HL-60/S4 treated with retinoic acid at 250 ng/mL for 4 days and 3 days (cell line): Measurements from ENCODE around the gene CGA.

ENCODE experiments used
- in situ Hi-C: fragments of 300-500 bp; cut with MboI; formaldehyde crosslinking; loops from 2 replicates; pipeline ENCODE4 v1.7.0; 2022; ENCODE audit warnings: low sequenced_read_pairs

Gene CGA

DNA sequence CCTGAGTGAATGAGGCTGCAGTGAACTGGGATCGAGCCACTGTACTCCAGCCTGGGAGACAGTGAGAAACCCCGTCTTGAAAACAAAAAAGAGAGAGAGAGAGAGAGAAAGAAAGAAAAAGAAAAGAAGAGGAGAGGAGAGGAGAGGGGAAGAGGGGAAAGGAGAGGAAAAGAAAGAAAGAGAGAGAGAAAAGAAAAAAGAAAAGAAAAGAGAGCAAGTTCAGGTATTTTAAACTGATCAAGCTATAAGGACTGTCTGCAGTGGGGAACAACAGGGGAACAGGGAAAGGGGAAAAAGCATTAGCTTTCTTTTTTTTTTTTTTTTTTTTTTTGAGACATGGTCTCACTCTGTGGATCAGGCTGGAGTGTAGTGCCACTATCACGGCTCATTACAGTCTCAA is 2.5 kb downstream of the CGA start:
- in situ Hi-C loops: no loop called here

DNA sequence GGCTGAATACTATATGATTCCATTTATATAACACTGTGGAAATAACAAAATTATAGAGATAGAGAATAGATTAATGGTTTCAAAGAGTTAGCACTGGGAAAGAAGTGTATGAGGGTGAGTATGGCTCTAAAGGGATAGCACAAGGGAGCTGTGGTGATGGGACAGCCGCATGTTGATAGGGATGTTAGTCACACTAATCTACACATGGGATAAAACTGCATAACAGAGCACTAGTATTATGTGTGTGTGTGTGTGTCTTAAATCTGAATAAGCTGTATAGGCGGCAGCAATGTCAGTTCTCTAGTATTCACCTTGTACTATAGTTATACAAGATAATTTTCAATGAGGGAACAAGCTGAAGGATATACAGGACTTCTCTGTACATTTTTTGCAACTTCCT is 5.8 kb downstream of the CGA start:
- in situ Hi-C loops: no loop called here

DNA sequence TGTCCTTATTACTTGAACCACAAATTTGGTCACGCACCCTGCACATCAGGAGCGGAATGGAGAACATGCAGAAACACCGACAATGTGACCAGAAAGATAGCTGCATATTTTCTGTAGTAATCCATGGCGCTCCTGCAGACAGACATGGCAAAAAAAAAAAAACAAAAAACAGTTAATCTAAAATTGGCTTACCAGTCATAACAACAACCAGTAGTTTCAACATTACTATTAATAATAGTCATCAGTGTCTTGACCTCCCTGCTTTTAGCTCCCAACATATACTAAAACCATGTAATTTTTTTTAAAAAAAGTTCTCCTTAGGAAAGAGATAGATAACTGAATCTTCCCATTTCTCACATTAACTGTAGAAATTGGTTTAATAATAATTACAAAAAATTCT is 6.8 kb downstream of the CGA start:
- in situ Hi-C loops: no loop called here

DNA sequence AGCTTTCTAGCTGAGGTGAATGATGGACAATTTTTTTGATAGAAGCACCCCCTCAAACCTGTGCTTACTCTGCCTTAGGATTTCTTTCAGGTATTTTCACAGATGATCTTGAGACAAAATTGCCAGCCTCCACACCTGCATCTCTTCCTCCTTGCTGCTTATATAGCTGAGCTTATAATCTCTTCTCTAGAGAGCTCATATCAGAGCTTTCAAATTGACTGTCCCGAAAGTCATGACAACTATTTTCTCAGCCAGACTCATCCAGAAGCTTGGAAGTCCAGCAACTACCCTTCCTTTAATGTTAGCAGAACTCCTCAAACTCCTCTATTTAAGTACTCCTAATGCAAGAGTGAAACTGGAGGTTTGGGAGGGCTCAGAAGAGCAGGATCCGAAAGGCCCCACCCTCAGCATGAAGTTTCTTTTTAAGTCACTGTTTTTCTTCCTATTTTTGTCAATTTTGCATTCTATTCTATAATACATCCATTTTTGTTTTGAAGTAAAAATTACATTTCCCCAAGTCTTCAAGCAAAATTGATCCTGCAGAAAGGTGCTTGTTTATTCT is 12.7 kb downstream of the CGA start:
- in situ Hi-C loops: no loop called here

DNA sequence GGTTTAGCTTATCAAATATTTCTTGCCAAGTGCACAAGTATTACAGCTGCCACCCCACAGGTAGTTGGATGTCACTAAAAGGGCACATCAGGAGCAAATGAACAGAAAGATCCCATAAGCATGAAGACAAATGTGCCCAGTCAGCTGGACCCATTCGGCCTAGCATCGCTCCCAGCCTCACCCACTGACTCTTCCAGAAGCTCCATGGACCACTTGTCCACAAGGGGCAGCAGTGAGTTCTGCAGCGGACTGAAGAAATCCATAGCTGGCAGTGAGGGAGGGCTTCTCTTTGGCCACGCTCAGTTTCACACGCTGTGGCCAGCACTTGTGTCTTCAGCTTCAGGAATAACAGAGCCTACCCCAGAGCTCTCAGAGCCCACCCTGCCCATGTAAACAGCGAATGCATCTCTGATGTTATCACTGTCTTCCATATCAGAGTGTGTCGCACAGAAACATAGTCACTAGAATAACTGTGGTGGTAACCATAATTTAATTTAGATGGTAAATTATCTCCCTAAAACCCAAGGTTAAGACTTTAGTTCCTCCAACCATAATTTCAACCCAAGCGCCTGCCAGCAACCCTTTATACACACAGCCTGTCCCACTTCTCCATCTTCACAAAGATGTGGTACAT is 15.8 kb downstream of the CGA start:
- in situ Hi-C loops: no loop called here

DNA sequence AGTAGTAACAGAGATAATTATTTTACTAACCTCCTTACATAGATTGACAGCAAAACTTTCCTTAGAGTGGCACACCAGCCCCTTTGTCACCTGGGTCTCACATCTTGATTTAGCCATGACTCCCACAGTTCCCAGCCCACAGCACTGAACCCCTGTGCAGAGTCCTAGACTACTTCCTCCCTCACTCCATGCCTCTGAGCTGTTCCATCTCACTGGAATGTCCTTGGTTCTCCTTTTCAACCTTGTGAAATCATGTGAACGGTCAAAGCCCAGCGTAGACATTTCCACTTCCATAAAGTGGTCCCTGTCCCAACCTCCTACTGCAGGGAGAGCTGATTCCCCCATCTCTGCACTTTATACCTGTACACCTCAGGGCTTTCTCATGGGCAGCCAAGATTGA is 19.7 kb downstream of the CGA start:
- in situ Hi-C loops: no loop called here

DNA sequence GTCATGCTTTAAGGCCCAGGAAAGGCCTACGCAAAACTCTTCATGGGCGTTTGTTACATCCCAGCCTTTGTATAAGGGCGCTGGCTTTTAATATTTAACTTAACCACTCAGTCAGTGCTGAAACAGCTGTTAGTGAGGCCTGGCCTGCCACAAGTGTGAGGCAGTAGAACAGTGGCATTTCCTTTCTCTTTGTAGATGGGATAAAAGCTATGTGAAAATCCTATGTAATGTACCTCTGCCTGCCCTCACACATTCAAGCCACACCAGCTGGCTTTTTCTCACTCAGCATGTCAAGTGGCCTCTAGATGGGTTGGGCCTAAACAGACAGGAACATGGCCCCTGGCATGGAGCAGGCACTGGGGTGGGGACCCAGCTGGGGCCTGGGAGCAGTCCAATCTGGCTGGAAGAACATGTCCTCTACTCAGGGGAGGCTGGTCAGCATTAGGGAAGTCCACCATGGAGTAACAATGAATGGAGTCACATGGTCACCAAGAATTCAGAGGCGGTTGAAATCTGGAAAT is 20.7 kb downstream of the CGA start:
- in situ Hi-C loops: no loop called here

DNA sequence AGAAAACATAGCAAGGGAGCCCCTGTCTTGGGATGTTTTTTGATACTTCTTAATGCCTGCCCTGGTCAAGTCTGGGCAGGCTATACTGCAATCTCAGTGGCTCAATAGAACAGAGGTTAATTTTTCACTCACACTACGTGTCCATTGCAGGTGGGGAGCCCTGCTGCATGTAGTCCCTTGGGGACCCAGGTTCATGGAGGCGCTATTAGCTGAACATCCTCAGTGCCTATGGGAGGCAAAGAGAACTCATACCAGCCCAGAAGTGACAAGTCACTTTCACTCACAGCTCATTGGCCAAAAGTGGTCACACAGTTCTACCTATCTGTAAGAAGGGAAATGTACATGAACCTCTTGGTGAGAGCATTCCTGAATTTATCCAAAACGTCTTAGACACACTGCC is 23.2 kb downstream of the CGA start:
- in situ Hi-C loops: no loop called here

DNA sequence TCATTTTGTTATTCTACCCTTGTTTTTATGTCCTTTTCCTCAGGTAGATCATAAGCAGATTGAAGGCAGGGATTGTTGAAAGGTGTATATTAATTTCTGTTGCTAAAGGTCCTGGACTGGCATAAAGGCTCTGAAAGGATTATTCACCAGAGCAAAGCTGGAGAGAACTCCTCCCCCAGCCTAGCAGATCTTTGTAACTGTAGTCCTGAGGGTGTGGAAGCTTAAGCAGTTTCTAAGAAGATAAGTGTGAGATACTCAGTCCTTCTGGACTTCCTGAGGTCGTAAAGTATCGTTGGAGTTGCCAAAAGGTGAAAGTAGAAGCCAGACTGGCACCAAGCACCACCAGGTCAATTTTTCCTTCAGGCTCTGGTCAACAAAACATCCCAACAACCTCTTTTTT is 24.2 kb downstream of the CGA start:
- in situ Hi-C loops: no loop called here

DNA sequence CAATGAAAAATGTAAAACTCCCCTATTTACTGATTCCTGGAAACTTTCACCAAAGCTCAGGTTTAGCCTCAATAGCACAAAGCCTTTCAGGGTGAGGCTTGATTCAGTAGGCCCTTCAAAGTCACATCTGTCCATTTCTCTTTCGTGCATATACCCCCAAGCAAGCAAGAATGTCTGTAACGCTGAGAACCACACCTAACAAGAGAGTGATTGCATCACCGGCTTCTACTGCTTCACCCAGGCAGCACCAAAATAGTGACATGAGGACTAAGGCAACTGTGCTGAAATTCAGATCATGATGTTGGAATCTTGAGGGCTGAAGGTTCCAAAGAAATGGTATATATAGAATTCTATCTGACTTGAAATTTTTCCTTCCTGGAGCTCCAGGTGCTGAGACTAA is 26.1 kb downstream of the CGA start:
- in situ Hi-C loops: no loop called here

DNA sequence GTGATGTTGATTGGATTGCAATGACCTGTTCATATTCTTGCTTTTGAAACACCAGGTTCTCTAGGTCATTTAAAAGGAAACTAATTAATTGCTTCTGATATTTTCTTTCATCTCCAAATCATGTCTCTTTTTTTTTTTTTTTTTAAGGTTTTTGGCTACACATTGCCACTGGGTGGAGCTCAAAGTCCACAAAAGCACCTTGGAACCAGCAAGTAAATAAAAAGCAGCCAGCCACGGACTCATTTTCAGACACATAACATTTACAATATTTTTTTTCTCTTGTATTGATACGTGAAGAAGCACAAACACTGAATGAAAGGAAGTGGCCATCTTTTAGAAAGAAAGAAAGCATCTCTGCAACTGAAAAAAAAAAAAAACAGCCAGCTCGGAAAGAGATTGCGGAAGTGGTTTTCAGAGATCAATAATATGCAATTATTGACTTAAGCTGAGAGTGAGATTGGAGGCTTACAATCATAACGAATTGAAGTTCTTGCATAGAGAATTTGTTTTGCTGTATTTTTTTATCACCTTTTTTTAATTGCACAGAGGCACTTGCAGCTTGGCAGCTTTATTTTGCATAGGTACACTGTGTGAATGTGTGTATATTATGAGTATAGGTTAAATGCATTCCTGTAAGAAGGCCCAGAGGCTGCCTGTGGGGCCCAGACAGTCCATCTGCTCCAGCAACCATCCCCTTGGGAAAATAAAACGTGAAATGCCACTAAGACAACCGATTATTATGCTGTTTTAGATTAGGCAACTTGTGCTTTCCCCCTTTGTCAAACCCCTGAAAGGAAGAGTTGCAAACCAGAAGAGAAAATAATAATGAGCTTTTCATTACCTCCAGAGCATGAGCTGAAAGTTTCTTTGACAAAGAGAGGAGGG is 28.2 kb downstream of the CGA start:
- in situ Hi-C loops: no loop called here

DNA sequence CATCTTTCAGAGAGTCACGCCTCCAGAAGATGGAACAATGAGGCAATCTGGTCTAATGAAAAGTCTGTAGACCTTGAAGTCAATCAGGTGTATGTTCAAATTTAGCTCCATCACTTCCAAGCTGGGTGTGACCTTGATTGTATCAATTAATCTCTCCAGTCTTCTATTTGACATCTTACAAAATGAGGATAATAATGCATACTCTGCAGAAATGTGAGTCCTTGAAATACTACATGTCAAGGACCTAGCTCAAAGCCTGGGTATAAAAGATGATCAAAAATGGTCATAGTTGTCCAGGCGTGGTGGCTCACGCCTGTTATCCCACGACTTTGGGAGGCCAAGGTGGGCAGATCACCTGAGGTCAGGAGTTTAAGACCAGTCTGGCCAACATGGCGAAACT is 29.8 kb downstream of the CGA start:
- in situ Hi-C loops: no loop called here

DNA sequence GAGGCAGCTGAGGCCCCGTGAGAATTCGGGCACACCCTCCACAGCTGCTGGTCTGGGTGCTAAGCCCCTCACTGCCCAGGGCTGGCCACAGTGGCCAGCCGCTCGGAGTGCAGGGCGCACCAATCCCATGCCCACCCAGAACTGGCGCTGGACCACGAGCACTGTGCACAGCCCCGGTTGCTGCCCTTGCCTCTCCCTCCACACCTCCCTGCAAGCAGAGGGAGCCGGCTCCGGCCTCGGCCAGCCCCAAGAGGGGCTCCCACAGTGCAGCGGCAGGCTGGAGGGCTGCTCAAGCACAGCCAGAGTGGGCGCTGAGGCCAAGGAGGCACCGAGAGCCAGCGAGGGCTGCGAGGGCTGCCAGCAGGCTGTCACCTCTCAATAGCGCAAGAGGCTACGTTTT is 35.0 kb downstream of the CGA start:
- in situ Hi-C loops: no loop called here

DNA sequence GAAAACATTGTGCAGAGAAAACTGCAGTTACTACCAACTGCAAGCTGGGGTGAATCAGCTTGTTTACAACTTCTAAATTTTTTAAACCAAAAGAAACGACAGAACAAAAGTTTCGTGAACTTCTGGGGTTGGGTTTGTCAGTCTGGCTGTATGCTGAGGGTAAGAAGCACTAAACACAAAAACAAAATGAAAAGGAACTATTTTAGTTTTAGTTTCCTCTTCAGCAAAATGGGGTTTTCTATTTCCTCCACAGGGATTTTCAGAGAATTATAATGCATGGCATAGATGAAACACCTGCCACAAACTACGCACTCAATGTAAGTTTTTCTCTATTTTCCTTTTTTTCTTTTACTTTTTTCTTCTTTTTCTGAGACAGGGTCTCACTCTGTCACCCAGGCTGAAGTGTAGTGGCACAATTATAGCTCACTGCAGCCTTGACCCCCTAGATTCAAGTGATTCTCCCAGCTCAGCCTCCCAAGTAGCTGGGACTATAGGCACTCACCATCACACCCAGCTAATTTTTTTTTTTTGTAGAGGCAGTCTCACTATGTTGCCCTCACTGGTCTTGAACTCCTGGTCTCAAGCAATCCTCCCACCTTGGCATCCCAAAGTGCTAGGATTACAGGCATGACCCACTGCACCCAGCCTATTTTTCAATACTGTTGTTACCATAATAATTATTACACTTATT is 40.6 kb downstream of the CGA start:
- in situ Hi-C loops: no loop called here

DNA sequence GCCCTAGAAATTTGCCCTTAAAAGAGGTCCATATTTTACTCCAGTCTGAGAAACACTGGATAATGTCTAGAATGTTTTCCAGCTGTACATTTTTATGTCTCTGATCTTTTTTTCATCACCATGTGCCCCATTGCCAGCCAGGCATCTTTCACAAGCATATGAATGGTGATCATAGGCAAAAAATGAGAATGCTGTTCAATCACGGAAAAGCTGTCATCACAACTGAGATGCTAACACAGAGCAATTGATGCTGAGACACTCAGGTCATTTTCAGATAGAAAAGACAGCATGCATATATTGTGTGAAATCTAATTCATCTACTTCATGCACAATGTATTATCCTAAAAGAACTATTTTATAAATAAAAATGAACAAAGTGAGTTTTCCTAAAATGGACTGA is 41.6 kb downstream of the CGA start:
- in situ Hi-C loops: no loop called here

DNA sequence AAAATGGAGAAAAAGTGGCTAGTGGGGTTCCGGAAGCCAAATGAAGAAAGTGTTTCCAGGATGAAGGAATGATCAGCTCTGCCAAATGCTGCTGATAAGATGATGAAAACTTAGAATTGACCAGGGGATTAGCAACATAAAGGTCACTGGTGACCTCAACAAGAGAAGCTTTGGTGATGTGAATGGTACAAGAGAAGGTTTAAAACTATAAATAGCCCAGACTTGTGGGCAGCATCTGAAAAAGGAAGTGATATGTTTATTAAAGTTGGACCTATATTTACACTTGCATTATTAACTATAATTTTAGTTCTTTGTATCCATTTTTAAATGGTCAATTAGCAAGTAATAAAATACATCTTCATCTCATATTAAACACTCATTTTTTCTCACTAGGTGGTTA is 45.1 kb downstream of the CGA start:
- in situ Hi-C loops: no loop called here

DNA sequence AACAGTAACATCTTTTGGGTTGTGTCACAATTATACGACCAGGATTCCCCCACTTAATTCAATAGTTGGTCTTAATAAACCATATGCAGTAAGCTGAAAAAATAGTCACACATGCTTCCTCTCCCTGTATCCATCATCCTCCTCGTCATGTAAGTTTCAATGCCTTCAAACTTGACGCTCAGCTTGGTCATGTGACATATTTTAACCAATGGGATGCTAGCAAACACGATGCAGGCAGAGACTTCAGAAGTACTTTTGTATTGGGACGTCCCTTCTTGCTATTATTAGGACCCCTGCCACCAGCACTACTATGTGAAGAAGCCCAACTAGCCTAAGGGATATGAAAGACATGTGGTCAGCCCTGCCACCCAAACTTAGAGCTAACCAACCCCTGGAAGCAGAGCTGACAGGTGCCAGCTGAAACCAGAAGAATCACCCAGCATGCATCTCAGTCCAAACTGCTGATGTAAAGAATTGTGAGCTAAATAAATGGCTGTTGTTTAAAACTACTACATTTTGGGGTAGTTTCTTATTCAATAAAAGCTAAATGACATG is 49.3 kb downstream of the CGA start:
- in situ Hi-C loops: no loop called here

DNA sequence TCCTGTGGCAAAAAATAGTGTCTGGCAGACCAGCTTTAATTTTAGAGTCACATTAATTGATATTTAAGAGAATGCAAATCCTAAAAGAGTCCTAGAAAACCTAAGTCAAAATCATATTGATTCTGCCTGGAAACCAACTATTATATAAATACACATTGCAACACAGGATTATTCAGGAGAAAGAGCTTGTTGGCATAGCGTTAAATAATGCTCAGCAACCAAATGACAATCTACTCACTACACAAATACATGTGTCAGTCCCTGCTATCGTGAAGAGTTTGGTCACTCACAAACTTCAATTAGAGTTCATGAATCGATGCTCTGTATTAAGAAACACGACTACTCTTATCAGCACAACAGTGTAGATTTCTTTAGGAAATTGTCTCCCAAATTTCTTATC is 54.2 kb downstream of the CGA start:
- in situ Hi-C loops: no loop called here
